H1 (cell line): ENCODE measurements around the gene GOLGA7B. TPM values are rescaled to one million over a fixed set of nuclear protein-coding genes. Genes with fewer than 3 reads are reported as not detected.

Experiments used
- BACH1 ChIP-seq: IDR thresholded peaks from 2 replicates; pipeline ENCODE4 v1.6.1; 2012; ENCODE audit warnings: low read length, improper control_type of control experiment
- CHD7 ChIP-seq: fragments of 300-600 bp; sonication (generic); IDR thresholded peaks from 2 replicates; pipeline ENCODE4 v1.7.1; 2012; ENCODE audit warnings: low read length, moderate library complexity, mild to moderate bottlenecking, inconsistent platforms; ENCODE audit not compliant: insufficient replicate concordance
- CREB1 ChIP-seq: IDR thresholded peaks from 2 replicates; pipeline ENCODE4 v1.6.1; 2012; ENCODE audit warnings: inconsistent platforms
- CTBP2 ChIP-seq: IDR thresholded peaks from 2 replicates; pipeline ENCODE4 v1.7.0; 2011; ENCODE audit warnings: borderline replicate concordance, mild to moderate bottlenecking, moderate library complexity, mixed read lengths, low read length; ENCODE audit not compliant: insufficient read depth, insufficient read length
- E2F6 ChIP-seq: IDR thresholded peaks from 2 replicates; pipeline ENCODE4 v1.6.1; 2012; ENCODE audit warnings: inconsistent platforms
- POU5F1 ChIP-seq: IDR thresholded peaks from 2 replicates; pipeline ENCODE4 v1.6.1; 2011; ENCODE audit warnings: low read depth, mild to moderate bottlenecking, low read length, moderate library complexity
- SIRT6 ChIP-seq: IDR thresholded peaks from one replicate; pipeline ENCODE4 v1.7.1; 2012; ENCODE audit warnings: low read length, inconsistent platforms
- SIX5 ChIP-seq: IDR thresholded peaks from 2 replicates; pipeline ENCODE4 v1.6.1; 2011; ENCODE audit warnings: mild to moderate bottlenecking, low read depth, low read length
- SP2 ChIP-seq: IDR thresholded peaks from 2 replicates; pipeline ENCODE4 v1.6.1; 2012; ENCODE audit warnings: mild to moderate bottlenecking, low read length, inconsistent platforms
- TCF12 ChIP-seq: IDR thresholded peaks from 2 replicates; pipeline ENCODE4 v1.6.1; 2011; ENCODE audit warnings: low read depth, mild to moderate bottlenecking, low read length
- TEAD4 ChIP-seq: IDR thresholded peaks from 2 replicates; pipeline ENCODE4 v1.6.1; 2012; ENCODE audit warnings: low read depth, low read length, inconsistent platforms, mixed read lengths
- YY1 ChIP-seq: IDR thresholded peaks from 2 replicates; pipeline ENCODE4 v1.6.1; 2011; ENCODE audit warnings: low read depth, mild to moderate bottlenecking, low read length
- ZNF274 ChIP-seq: IDR thresholded peaks from 2 replicates; pipeline ENCODE4 v1.7.0; 2012; ENCODE audit warnings: low read length, borderline replicate concordance; ENCODE audit errors: extremely low read depth
- polyA plus RNA-seq, 7 experiments: library from polyadenylated mRNA; depleted of rRNA in 3 of 7; stranded (reverse) in 5 of 7; unstranded in 2 of 7; fragments of >200 nt in 5 of 7; fragments of 200-250 nt in 2 of 7; gene quantifications; 1 replicate in 5 of 7; 2 replicates in 1 of 7; 4 replicates in 1 of 7; pipeline versions ENCODE4 v1.2.1 to v1.2.3, GENCODE V29; 2011 to 2013; ENCODE audit warnings: missing spikeins in 2 of 7, mixed read lengths in 2 of 7
- total RNA-seq: library from RNA; stranded (reverse); fragmentation: NEBNext Ultra II Directional; extraction: Animal tissue kit (Norgen Biotek cat#: 25700); gene quantifications from 2 replicates; pipeline ENCODE4 v1.2.1, GENCODE V29; 2021

Gene GOLGA7B
- total and polyA plus RNA-seq, 2 of the 8 experiments (the other 6 are each of a cell fraction or from before 2014, with no cell fraction given): 0.04 to 0.14 TPM

- no peak for TF ChIP-seq CHD7
- no peak for TF ChIP-seq POU5F1
- TF ChIP-seq SP2: no peak
- TF ChIP-seq CTBP2: no peak
- TF ChIP-seq TEAD4: no peak
- no peak for TF ChIP-seq TCF12
- TF ChIP-seq ZNF274: no peak
- no peak for TF ChIP-seq CREB1
- TF ChIP-seq BACH1: no peak
- no peak for TF ChIP-seq YY1
- no peak for TF ChIP-seq E2F6
- no peak for TF ChIP-seq SIX5
- no peak for TF ChIP-seq SIRT6
Observed at GRCh38 chr10:97892939-97893338, 43.3 kb downstream of the GOLGA7B start (continued).
